HG03139 (cell line): ENCODE results near the gene NEO1.
"Not testable (repeated sequence)": the region's sequence is repeated elsewhere in the genome, so short reads cannot be mapped to it uniquely, and the experiment has no call there.

Experiments used
- ATAC-seq: cut with Tn5 transposase; IDR thresholded peaks from one replicate; pipeline ENCODE4 v1.9.1; 2021; ENCODE audit not compliant: unreplicated experiment

NEO1 gene

DNA sequence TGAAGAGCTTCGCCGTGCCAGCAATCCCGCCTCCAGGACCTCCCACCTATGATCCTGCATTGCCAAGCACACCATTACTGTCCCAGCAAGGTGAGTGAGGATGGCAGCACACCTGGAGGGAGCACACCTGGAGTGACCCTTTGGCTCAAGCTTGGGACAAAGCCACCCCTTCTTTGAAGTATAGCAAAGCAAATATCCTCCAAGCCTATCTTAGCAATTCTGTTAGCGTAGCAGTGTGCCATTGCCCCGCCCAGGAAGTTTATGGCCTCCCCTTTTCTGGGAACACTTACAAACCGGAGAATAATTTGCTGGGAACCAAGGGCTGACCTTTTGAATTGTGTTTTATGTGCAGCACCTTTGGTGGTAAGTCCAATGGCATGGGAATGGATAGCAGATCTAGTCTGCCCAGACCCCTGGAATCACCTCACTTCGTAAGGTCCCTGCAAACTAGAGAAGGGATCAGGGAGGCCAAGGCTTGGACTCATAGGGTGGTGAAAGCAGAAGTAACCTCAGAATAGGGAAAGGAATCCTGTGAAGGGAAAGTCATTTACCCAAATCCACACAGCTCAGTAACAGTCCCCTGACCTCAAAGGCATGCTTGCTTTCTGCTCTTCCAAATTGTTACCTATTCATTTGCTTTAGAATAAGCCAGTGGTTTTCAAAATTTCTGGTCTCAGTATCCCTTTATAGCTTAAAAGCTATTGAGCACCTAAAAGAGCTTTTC lies 246.4 kb downstream of the NEO1 start:
- ATAC-seq: no peak

GRCh38 chr15:73300286-73300685 lies 248.0 kb downstream of the NEO1 start:
- not testable (repeated sequence) for ATAC-seq

- no peak for ATAC-seq
These were observed 251.4 kb downstream of the NEO1 start for GRCh38 chr15:73303636-73304035.

GRCh38 chr15:73305331-73306211 lies 253.3 kb downstream of the NEO1 start:
- ATAC-seq: no peak

GRCh38 chr15:73308305-73308704 lies 256.0 kb downstream of the NEO1 start:
- ATAC-seq: no peak

- no peak for ATAC-seq
These were observed 261.6 kb downstream of the NEO1 start for GRCh38 chr15:73313861-73314260.

DNA sequence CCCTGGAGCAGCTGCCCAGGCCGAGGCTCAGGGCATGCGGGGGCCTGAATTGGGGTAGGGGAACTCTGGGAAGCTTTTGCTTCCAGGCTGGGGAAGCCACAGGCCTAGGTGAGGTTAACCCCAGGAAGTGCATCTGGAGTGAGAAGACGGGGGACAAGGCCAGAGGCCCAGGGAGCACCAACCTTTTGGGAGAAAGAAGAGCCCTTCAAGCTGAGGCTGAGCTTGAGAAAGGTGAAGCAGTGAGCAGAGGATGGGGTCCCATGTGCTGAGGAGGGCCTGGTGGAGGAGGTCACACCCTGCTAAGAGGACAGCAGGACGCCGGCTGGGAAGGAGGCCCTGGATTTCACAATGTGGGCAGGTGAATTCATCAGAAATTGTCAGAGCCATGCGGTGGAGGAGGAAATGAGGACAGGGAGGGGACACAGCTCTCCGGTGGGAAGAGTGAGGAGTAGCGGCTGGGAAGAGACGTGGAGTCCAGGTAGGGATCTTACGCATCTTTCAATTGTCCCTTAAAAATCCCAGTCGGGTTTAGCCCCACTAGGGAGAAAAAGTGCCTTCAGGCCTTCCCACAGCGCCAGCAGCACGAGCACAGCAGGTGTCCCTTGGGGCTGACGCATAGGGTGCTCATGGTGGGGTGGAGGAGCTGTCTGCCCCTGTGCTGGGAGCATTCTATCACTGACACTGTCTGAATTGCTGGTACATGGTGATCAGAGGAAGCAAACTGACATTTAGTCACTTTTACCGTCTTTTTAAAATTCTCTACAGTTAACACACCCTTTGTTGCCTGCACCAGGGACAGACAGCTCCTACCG lies 265.6 kb downstream of the NEO1 start:
- no peak for ATAC-seq

DNA sequence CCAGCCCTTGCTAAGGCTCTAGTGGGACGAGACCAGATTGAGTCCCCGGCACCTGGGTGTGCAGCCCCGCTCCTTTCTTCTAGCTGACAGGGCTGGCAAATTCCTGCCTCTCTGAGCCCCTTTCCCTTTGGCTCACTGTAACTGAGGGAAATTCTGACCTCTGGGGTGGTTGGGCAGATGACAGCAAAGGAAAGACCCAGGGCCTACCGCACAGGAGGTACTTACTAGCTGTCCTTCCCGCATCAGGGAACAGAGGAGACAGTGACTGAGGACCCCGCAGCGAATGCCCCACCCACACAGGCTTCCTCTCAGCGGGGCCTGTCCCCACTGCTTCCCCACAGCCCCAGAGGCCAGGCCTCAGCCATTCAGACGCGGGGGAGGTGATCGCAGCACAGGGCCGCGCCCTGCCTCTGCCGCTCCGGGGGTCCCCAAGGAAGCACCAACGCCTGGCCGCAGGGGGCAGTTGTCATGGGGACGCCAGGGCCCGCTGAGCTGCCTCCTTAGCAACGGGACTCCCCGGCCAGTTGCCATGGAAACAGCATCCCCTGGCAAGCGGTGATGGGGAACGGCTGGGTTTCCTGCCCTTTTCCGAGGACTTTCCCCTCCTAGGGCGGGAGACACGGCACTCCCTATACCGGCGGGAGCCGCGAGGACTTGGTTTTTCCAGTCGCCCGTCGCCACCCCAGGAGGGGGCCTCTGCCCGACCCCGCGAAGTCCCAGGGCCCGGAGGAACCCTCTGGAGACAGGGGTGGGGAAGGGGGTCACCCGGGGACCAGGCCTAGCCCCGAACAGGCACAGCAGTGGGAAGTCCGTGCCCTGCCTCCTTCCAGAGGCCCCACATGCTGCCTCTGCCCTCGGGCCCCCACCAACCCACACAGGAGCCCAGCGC lies 266.4 kb downstream of the NEO1 start:
- no peak for ATAC-seq

- ATAC-seq: no peak
These were observed 267.4 kb downstream of the NEO1 start for GRCh38 chr15:73319460-73320245.

DNA sequence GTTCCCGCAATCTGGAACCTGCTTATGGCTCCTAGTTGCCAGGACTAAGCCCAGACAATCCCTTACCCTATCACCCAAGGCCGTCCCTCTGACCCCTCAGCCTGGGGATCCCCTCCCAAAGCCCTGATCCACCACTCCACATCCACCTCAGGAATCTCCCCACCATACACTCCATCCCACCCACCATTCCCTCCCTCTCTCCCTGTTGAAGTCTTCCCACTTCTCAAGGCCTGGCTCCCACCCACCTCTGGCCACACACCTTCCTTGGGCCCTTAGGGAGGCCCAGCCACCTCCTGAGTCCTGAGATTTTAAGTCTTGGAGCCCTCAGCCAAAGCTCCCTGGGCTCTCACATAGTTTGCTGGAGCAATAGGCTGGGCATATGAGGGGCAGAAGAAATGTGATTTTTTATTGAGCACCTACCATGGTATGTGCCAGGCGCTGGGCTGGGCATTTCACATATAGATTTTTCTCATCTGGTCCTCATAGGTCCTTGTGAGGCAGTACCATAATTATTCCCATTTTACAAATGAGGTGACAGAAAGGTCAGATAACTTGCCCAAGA lies 268.4 kb downstream of the NEO1 start:
- ATAC-seq: no peak

GRCh38 chr15:73321496-73322450 lies 269.5 kb downstream of the NEO1 start:
- ATAC-seq: no peak

GRCh38 chr15:73322665-73323373 lies 270.6 kb downstream of the NEO1 start:
- no peak for ATAC-seq

DNA sequence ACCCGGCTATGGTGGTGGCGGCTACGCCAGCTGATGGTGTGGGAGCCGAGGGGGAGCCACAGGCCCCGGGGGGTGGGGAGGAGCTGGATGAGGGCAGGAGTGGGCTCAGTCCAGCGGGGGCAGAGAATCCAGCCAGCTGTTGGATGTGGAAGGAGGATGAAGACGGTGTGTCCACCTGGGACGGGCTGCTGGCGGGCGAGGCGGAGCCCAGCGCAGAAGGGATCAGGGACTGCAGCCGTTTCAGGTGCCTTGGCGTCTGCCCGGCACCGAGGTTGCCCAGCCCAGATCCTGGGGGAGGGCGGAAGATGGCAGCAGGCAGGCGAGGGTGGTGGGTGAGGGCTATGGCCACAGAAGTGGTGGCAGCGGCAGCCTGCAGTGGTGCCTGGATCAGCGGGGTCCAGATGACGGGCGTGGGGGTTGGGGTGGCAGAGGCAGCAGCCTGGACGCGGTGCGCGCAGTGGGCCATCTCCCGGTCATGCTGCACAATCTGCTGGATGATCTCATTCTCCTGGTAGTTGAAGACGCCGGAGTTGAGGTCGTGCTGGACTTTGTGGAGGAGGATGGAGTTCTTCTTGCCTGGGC lies 271.2 kb downstream of the NEO1 start:
- ATAC-seq: no peak

GRCh38 chr15:73323956-73324355 lies 271.7 kb downstream of the NEO1 start:
- ATAC-seq: no peak

- no peak for ATAC-seq
These were observed 272.4 kb downstream of the NEO1 start for GRCh38 chr15:73324496-73325170.

DNA sequence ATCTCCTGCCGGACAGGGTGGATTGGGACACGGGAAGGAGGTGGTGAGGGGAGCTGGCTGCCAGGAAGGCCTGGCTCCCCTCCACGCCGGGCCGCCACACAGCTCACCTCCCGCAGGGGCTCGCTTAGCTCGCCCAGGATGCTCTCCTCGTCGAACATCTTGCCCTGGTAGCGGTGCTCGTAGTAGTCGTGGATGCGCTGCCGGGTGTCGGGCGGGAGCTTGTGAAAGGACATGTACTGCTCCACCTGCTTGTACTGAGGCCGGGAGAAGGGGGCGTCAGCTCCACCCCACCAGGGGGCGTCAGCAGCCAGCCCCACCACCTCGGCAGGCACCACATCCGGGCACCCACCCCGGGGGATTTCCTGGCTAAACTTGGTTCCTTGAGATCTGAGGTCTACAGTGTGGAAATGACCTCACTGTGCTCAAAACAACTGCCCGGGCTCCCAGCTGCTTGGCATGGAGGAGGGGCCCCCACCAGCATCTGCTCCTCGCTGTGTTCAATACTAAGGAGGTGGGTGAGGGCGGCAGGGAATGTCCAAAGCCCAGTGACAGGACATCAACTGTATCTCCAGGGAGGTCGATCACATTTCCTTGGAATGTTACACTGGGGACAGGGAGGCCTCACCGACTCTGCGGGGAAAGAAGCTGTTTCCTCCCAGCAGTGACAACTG lies 273.1 kb downstream of the NEO1 start:
- ATAC-seq: no peak
